ENCODE data around the gene COMMD7.

COMMD7 gene

DNA sequence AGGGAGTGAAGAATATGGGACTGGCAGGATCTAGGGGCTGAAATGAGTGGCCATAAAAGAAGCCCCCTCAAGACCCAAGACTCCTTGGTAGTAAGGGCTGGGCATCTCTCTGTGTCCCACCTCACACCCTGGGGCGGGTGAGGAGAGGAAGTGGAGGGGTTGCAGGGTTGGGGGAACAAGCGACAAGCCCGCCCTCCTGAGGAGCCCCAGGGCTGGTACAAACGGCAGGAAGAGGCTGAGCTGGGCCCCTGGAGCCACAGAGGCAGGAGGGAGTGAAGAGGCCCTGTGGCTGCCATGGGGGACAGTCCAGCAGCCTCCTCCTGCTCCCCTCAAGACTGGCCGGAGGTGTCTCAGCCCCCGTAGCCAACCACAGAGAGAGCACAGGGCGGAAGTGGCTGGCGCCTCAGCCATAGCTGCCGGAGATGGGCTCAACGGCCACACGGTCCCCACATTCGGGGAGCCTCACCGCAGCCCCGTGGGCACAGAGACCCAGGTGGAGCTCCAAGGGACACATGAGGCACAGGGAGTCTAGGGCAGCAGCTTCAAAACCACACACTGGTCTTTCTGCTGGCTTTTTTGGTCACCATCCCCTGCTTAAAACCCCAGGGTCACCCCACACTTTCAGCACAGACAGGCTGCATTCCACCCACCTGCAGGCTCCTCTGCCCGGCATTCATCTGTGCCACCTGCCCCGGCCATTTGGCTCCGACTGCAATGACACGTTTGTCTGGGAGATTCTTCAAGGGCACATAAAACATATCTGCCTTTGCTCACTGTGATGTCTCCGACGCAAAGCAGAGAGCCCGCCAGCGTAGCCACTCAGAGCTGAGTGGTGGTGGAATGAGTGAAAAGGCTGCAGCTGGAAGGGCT is 70.0 kb downstream of the COMMD7 start:
- DNase-seq, result no peak

DNA sequence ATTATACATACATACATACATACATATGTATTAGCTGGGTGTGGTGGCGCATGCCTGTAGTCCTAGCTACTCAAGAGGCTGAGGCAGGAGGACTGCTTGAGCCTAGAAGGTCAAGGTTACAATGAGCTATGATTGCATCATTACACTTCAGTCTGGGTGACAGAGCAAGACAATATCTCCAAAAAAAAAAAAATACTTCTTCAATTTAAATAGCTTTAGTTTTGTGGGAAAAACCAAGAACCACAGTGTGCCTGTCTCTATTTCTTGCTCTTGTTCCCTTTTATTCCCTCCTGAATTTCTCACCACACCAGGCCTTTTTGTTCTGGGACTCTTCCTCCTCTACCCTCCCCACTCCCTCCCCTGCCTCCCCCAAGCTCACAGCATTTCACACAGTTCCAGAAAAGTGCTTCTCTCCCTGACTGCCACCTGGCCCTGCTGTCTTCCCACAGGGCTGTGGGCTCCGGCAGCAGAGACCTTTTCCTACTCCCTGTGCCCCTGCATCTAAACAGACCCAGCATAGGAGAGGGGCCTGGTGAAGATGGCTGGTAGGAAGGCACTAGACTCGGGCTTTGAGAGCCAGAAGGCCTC is 70.8 kb downstream of the COMMD7 start:
- DNase-seq, result no peak

DNA sequence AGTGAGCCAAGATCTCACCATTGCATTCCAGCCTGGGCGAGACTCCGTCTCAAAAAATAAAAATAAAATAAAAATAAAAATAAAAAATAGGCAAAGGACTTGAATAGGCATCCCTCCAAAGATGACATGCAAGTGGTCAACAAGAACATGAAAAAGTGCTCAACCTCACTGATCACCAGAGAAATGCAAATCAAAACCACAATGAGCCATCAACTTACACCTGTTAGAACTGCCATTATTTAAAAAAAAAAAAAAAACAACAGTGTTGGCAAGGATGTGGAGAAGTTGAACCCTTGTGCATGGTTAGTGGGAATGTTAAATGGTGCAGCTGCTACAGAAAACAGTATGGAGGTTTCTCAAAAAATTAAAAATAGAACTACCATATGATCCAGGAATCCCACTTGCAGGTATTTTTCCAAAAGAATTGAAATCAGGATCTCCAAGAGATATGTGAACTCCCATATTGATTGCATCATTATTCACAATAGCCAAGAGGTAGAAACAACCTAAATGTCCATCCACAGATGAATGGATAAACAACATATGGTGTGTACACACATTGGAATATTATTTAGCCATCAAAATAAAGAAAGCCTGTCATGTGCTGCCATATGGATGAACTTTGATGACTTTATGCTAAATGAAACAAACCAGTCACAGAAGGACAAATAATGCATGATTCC is 72.4 kb downstream of the COMMD7 start:
- no peak for DNase-seq

GRCh38 chr20:32667027-32667426 is 76.2 kb downstream of the COMMD7 start:
- no peak for DNase-seq

GRCh38 chr20:32664678-32665159 is 78.5 kb downstream of the COMMD7 start:
- no peak for DNase-seq

DNA sequence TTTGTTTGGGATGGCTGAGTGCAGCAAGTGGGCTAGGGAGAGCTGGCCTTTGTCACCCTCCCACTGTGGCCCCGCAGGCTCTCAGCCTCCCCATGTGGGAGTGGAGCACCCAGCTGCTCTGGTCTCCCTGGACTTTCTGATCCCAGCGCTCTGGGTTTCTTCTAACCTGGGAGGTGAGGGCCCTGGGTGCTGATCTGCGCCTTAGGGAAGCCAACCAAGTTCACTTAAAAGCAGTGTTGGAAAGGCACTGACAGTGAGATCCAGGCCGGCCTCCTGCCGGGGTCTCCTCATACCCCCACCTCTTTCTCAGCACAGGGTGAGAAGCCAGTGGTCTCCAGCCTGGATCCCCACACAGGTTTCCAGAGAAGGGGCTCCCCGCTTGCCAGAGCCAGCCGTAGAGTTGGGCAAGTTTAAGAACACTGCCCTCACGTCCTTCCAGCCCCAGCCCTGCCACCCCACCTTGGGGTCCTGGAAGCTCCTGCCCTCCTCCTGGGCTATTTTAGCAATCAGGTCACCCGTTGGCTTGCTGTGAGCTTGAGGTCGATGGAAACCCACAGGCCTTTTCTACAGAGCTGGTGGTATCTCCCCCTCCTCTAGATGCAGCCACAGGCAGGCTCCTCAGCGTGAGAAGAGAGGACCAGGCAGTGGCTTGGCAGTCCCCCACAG is 79.1 kb downstream of the COMMD7 start:
- no peak for DNase-seq

- DNase-seq, result no peak
Observed at GRCh38 chr20:32663335-32664011, 79.8 kb downstream of the COMMD7 start.

DNA sequence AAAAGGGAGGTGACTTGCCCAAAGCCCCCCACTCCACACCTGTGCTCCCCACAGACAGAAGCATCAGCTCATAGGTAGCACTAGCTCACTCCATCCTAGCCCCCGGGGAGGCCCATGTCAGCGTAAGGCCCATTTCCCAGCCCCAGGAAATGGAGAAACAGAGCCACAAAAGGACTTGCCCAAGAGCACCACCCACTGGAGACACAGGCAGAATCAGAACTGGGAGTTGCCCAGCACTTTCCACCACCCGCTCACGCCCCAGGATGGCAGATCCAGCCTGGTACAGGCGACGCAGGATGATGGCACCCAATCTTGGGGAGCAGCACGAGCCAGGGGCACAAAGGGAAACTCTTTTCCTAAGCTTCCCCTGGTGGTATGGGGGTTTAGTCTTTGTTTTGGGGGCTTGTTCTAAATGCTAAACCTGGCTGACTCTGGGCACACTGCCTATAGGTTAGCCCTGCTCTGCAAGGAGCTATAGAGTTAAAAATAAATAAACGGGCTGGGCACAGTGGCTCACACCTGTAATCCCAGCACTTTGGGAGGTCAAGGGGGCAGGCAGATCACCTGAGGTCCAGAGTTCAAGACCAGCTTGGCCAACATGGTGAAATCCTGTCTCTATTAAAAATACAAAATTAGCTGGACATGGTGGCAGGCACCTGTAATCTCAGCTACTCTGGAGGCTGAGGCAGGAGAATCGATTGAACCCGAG is 81.3 kb downstream of the COMMD7 start:
- no peak for DNase-seq

- no peak for DNase-seq
Observed at GRCh38 chr20:32660661-32661060, 82.6 kb downstream of the COMMD7 start.

- DNase-seq, result no peak
Observed at GRCh38 chr20:32656827-32657226, 86.4 kb downstream of the COMMD7 start.

DNA sequence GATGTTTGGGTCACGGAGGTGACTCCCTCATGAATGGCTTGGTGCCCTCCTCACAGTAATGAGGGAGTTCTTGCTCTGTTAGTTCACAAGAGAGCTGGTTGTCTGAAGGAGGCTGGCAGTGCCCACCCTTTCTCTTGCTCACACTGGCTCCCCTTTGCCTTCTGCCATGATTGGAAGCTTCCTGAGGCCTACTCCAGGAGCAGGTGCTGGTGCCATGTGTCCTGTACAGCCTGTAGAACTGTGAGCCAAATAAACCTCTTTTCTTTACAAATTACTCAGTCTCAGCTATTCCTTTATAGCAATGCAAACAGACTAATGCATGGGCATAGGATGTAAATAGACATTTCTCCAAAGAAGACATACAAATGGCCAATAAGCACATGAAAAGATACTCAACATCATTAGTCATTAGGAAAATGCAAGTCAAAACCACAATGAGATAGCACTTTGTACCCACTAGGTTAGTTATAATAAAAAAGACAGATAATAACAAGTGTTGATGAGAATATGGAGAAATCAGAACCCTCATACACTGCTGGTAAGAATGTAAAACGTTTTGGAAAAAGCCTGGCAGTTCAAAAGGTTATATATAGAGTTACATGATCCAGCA is 87.3 kb downstream of the COMMD7 start:
- no peak for DNase-seq

DNA sequence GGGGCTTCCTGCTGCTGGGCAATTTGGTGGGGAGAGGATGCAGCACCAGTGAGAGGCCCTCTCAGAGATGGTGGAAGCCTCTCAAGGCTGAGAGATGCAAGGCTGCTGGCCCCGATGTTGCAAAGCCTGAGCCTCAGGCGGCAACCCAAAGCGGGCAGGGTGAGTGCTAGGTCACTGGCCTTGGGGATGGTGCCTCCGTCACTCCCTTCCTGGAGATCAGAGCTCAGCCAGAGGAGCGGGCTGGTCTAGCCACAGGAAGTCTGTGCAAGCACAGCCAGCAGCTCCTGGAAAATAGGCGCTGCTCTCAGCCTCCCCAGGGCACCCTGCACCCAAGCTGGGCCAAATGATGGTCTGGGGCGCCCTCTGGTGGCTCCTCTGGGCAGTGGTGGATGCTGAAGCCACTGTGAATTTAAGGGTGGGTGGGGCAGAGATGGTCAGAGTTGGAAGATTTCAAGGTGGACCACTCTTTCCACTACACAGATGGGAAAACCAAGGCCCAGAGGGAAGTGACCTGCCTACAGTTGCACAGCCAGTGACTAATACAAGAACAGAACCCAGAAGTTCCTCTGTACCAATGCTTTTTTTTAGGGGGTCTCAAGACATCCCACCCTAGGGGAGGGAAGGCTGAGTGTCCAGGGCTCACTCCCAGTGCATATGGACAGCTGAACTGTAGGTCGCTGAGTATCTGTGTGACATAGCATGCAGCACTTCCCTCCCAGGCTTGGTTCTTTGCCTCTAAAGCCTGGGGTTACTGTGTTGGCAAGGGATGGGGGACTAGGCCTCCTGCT is 90.3 kb downstream of the COMMD7 start:
- peak; percentile 96 for DNase-seq

Data from activated effector memory CD4-positive, alpha-beta T cell treated with anti-CD3 and anti-CD28 coated beads, Interleukin-2, amount 50 U/mL, for 16 hours (primary cell).